NCI-H2029 (cell line): ENCODE measurements around the gene P2RX2.

Source experiments
- DNase-seq: peaks from one replicate; lab custom pipeline; 2025; lab: John Stamatoyannopoulos, UW

Gene P2RX2

GRCh38 chr12:132662901-132663755 lies 44.6 kb downstream of the P2RX2 start:
- no peak for DNase-seq

DNA sequence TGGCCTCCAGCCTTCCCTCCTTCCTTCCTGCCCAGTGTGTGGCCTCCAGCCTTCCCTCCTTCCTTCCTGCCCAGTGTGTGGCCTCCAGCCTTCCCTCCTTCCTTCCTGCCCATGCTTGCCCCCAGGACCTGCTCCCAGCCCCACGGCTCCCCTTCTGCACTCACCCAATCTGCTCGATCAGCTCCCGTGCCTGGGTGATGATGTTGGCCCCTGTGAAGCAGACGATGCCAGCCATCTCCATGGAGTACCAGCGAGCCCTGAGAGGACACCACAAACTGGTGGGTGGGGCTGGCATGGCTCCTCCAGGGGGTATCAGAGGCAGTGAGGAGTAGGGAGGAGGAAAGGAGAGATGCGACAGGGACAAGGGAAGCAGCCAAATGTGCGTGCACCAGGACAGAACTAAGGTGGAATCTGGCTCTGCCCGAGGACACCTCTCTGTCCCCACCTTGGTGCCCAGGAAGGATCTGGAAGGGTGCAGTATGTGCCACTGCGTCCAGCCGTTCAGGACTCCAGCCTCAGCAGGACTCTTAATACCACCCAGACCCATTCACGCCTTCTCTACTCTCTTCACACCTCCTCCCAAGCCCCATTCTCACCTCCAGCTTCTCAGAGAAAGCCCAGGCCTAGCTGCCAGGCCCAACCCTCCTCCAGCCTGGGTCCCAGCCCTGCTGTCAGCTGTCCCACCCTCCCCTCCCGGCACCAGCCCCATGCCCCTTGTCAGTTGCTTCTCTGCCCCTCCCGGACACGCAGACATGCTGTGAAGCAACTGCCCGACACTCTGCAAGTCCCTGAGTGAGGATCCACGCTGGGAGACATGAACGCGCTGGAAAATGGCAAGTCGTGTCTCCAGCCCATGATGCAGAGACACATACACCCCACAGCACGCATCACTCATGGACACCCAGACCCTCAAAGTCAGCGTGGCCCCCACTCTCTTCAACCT lies 45.9 kb downstream of the P2RX2 start:
- no peak for DNase-seq

- DNase-seq = no peak
These were observed 46.5 kb downstream of the P2RX2 start for GRCh38 chr12:132665149-132665491.

DNA sequence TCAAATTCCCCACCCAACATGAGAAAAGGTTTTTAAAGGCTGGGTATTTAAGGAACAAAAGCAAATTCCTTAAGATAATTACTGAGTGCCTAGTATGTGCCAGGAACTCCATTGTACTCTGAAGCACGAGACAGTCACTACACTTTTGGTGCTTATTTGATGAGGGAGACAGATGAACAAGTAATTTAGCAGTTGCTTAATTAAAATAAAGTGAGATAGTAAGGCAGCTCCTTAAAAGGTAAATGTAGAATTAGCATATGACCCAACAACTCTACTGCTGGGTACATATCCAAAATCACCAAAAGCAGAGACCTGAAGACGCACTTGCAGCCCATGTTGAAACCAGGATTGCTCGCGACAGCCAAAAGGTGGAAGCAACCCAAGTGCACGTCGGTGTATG lies 47.2 kb downstream of the P2RX2 start:
- no peak for DNase-seq

- no peak for DNase-seq
These were observed 49.9 kb downstream of the P2RX2 start for GRCh38 chr12:132668191-132669088.

DNA sequence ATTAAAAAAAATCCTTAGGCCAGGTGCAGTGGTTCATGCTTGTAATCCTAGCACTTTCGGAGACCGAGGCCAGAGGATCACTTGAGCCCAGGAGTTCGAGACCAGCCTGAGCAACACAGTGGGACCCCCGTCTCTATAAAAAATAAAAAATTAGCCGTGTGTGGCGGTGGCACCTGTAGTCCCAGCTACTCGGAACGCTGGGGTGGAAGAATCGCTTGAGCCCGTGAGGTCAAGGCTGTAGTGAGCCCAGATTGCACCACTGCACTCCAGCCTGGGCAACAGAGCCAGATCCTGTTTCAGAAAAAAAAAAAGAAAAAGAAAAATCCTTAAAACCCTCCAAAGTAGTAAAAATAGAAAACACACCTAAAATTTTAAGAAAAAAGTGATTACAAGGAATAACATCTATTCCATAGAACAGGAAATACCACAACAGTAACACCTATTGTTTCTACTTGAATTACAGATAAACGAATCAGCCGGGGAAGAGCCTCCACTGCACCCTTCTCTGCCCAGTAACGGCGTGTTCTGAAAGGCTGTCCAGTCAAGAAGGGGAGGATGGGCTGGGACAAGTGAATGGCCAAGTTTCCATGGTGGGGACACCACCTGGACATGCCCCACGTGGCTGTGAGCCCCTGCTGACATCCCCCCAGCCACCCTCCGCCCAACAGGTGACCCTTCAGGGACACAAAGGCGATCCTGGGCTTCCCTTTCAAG lies 50.7 kb downstream of the P2RX2 start:
- DNase-seq = no peak
